Measurements from ENCODE around the gene H2AZ2. TPM values are rescaled to one million over a fixed set of nuclear protein-coding genes. Genes with fewer than 3 reads are reported as not detected.

Gene H2AZ2
- total RNA-seq, 4 donors from 2014 or later, result 55.1 to 85.2 (median 75.7) TPM

- Histone ChIP-seq H3K36me3 (no peaks in the 10 kb centered on the region), H3K9me3 (no peaks in the 10 kb centered on the region), H3K27me3 (no peaks in the 10 kb centered on the region), H3K4me3 (no peak overlapping the region), H3K27ac (no peak overlapping the region), H3K4me1 (peaks cover 16% of the 10 kb centered on the region)
- 75% methylated on average over 5 of the region's 5 CpGs for whole genome bisulfite sequencing
- no peak for DNase-seq (ENCODE audit: low spot score in 2 of 2)
- no peak for TF ChIP-seq POLR2A (IDR thresholded peaks at IDR 0.05)
- TF ChIP-seq EP300 (IDR thresholded peaks at IDR 0.05), result no peak
- TF ChIP-seq CTCF (IDR thresholded peaks at IDR 0.05), result no peak
- TF ChIP-seq POLR2AphosphoS5 (IDR thresholded peaks at IDR 0.05), result no peak
These were observed 41.3 kb upstream of the H2AZ2 start for GRCh38 chr7:44889086-44889781.

- DNase-seq (ENCODE audit: low spot score in 2 of 2), result no peak
- H3K36me3 ChIP-seq, result no peaks in the 10 kb centered on the region
- no peaks in the 10 kb centered on the region for H3K9me3 ChIP-seq
- TF ChIP-seq EP300 (IDR thresholded peaks at IDR 0.05) (no peak), POLR2AphosphoS5 (IDR thresholded peaks at IDR 0.05) (no peak), CTCF (IDR thresholded peaks at IDR 0.05) (no peak), POLR2A (IDR thresholded peaks at IDR 0.05) (no peak)
- peaks cover 32% of the 10 kb centered on the region for H3K4me1 ChIP-seq
- 82% methylated on average over 6 of the region's 6 CpGs for WGBS
- no peaks in the 10 kb centered on the region for H3K27me3 ChIP-seq
- H3K27ac ChIP-seq, result no peak overlapping the region
- H3K4me3 ChIP-seq, result no peak overlapping the region
These were observed 39.4 kb upstream of the H2AZ2 start for GRCh38 chr7:44887293-44887692.

GRCh38 chr7:44885394-44886317 is 37.8 kb upstream of the H2AZ2 start, which contains the start of gene PURB:
PURB (minus strand) TSS chr7:44885530; CDS start chr7:44885348, 182 bp downstream.
- H3K27me3 ChIP-seq, result no peaks in the 10 kb centered on the region
- DNase-seq (ENCODE audit: low spot score in 2 of 2), result peak; percentile 97
- H3K4me3 ChIP-seq, result peak within 1 kb of the TSS; percentile 87
- TF ChIP-seq EP300 (IDR thresholded peaks at IDR 0.05) (no peak), POLR2A (IDR thresholded peaks at IDR 0.05) (peak in 1 of 2 donors; percentile 93), CTCF (IDR thresholded peaks at IDR 0.05) (no peak), POLR2AphosphoS5 (IDR thresholded peaks at IDR 0.05) (peak; percentile 80 to 92 (median 91))
- H3K36me3 ChIP-seq, result no peaks in the 10 kb centered on the region
- WGBS, result 2% methylated on average over 45 of the region's 72 CpGs
- no peaks in the 10 kb centered on the region for H3K9me3 ChIP-seq
- peaks cover 49% of the 10 kb centered on the region for H3K4me1 ChIP-seq
- peak within 1 kb of the TSS; percentile 98 for H3K27ac ChIP-seq

GRCh38 chr7:44884621-44885393 is 36.9 kb upstream of the H2AZ2 start:
- Histone ChIP-seq H3K9me3 (no peaks in the 10 kb centered on the region), H3K36me3 (no peaks in the 10 kb centered on the region), H3K4me1 (peaks cover 57% of the 10 kb centered on the region), H3K27me3 (no peaks in the 10 kb centered on the region), H3K4me3 (peak overlapping the region; percentile 87), H3K27ac (peak overlapping the region; percentile 98)
- WGBS, result under 1% methylated on average over 19 of the region's 107 CpGs
- TF ChIP-seq POLR2AphosphoS5 (IDR thresholded peaks at IDR 0.05), result peak in 1 of 3 donors; percentile 38
- TF ChIP-seq EP300 (IDR thresholded peaks at IDR 0.05), result no peak
- DNase-seq (ENCODE audit: low spot score in 2 of 2), result peak; percentile 79 to 83

GRCh38 chr7:44883961-44884620 is 36.2 kb upstream of the H2AZ2 start:
- Histone ChIP-seq H3K4me3 (peak overlapping the region; percentile 87), H3K4me1 (peaks cover 63% of the 10 kb centered on the region), H3K27me3 (no peaks in the 10 kb centered on the region), H3K9me3 (no peaks in the 10 kb centered on the region), H3K27ac (peak overlapping the region; percentile 98), H3K36me3 (no peaks in the 10 kb centered on the region)
- 14% methylated on average over 24 of the region's 24 CpGs for WGBS
- TF ChIP-seq EP300 (IDR thresholded peaks at IDR 0.05) (no peak), CTCF (IDR thresholded peaks at IDR 0.05) (no peak), POLR2AphosphoS5 (IDR thresholded peaks at IDR 0.05) (no peak)
- no peak for DNase-seq (ENCODE audit: low spot score in 2 of 2)

All from suprapubic skin (tissue), 4 donors.